Measurements from ENCODE around the gene ARTN.

The ARTN gene

GRCh38 chr1:43968348-43968948, 34.8 kb downstream of the ARTN start:
- Histone ChIP-seq H3K4me1 (ENCODE audit: low read depth, poor library complexity, severe bottlenecking) (peaks cover 10% of the 10 kb centered on the region), H3K9ac (no peak overlapping the region), H3K4me3 (IDR thresholded peaks at IDR 0.05; ENCODE audit: insufficient read depth, low read depth, low read length) (no peak overlapping the region), H3K27me3 (ENCODE audit: insufficient read depth, low read depth) (no peaks in the 10 kb centered on the region), H3K79me2 (ENCODE audit: insufficient read depth, low read depth) (peaks cover 15% of the 10 kb centered on the region), H3K27ac (no peak overlapping the region), H4K20me1 (ENCODE audit: insufficient read depth) (no peaks in the 10 kb centered on the region), H3K4me2 (no peak overlapping the region), H2AFZ (ENCODE audit: low read depth) (no peak overlapping the region), H3K36me3 (ENCODE audit: insufficient read depth) (no peaks in the 10 kb centered on the region)
- no peak for TF ChIP-seq CTCF (conservative IDR thresholded peaks at IDR 0.05; ENCODE audit: low read depth, low read length)

GRCh38 chr1:43969416-43969745, 35.8 kb downstream of the ARTN start:
- peak overlapping the region; percentile 45 for H3K4me2 ChIP-seq
- H4K20me1 ChIP-seq (ENCODE audit: insufficient read depth): no peaks in the 10 kb centered on the region
- no peaks in the 10 kb centered on the region for H3K27me3 ChIP-seq (ENCODE audit: insufficient read depth, low read depth)
- TF ChIP-seq CTCF (conservative IDR thresholded peaks at IDR 0.05; ENCODE audit: low read depth, low read length): no peak
- H3K79me2 ChIP-seq (ENCODE audit: insufficient read depth, low read depth): peaks cover 15% of the 10 kb centered on the region
- peaks cover 17% of the 10 kb centered on the region for H3K4me1 ChIP-seq (ENCODE audit: low read depth, poor library complexity, severe bottlenecking)
- no peak overlapping the region for H3K27ac ChIP-seq
- H3K36me3 ChIP-seq (ENCODE audit: insufficient read depth): no peaks in the 10 kb centered on the region
- no peak overlapping the region for H3K4me3 ChIP-seq (IDR thresholded peaks at IDR 0.05; ENCODE audit: insufficient read depth, low read depth, low read length)
- H2AFZ ChIP-seq (ENCODE audit: low read depth): no peak overlapping the region
- no peak overlapping the region for H3K9ac ChIP-seq

GRCh38 chr1:43969746-43970466, 36.3 kb downstream of the ARTN start, which contains the start of gene DPH2:
Gene DPH2 (plus strand): TSS chr1:43970010. CDS start chr1:43970176, 166 bp downstream.
- peaks cover 15% of the 10 kb centered on the region for H3K79me2 ChIP-seq (ENCODE audit: insufficient read depth, low read depth)
- H3K4me2 ChIP-seq: peak within 1 kb of the TSS; percentile 72
- H3K4me3 ChIP-seq (IDR thresholded peaks at IDR 0.05; ENCODE audit: insufficient read depth, low read depth, low read length): no peak within 1 kb of the TSS
- H3K36me3 ChIP-seq (ENCODE audit: insufficient read depth): no peaks in the 10 kb centered on the region
- H3K27me3 ChIP-seq (ENCODE audit: insufficient read depth, low read depth): no peaks in the 10 kb centered on the region
- H4K20me1 ChIP-seq (ENCODE audit: insufficient read depth): no peaks in the 10 kb centered on the region
- H3K27ac ChIP-seq: no peak within 1 kb of the TSS
- no peak for TF ChIP-seq CTCF (conservative IDR thresholded peaks at IDR 0.05; ENCODE audit: low read depth, low read length)
- H3K9ac ChIP-seq: peak within 1 kb of the TSS; percentile 50; the same call in 1 of the 2 replicates
- peaks cover 17% of the 10 kb centered on the region for H3K4me1 ChIP-seq (ENCODE audit: low read depth, poor library complexity, severe bottlenecking)
- peak within 1 kb of the TSS; percentile 70; the same call in 1 of the 2 replicates for H2AFZ ChIP-seq (ENCODE audit: low read depth)

- Histone ChIP-seq H3K27me3 (ENCODE audit: insufficient read depth, low read depth) (no peaks in the 10 kb centered on the region), H3K36me3 (ENCODE audit: insufficient read depth) (no peaks in the 10 kb centered on the region), H2AFZ (ENCODE audit: low read depth) (no peak overlapping the region), H3K4me1 (ENCODE audit: low read depth, poor library complexity, severe bottlenecking) (peaks cover 17% of the 10 kb centered on the region), H4K20me1 (ENCODE audit: insufficient read depth) (no peaks in the 10 kb centered on the region), H3K27ac (no peak overlapping the region), H3K79me2 (ENCODE audit: insufficient read depth, low read depth) (peaks cover 20% of the 10 kb centered on the region), H3K4me2 (peak overlapping the region; percentile 72), H3K9ac (peak overlapping the region; percentile 50; the same call in 1 of the 2 replicates), H3K4me3 (IDR thresholded peaks at IDR 0.05; ENCODE audit: insufficient read depth, low read depth, low read length) (no peak overlapping the region)
- TF ChIP-seq CTCF (conservative IDR thresholded peaks at IDR 0.05; ENCODE audit: low read depth, low read length): no peak
Measured at GRCh38 chr1:43970502-43970901, 36.9 kb downstream of the ARTN start.
